ENCODE results near the gene L3MBTL4. TPM values are rescaled to one million over a fixed set of nuclear protein-coding genes. Genes with fewer than 3 reads are reported as not detected.

Gene L3MBTL4
- total RNA-seq, 1 experiment from 2014 or later: not detected

DNA sequence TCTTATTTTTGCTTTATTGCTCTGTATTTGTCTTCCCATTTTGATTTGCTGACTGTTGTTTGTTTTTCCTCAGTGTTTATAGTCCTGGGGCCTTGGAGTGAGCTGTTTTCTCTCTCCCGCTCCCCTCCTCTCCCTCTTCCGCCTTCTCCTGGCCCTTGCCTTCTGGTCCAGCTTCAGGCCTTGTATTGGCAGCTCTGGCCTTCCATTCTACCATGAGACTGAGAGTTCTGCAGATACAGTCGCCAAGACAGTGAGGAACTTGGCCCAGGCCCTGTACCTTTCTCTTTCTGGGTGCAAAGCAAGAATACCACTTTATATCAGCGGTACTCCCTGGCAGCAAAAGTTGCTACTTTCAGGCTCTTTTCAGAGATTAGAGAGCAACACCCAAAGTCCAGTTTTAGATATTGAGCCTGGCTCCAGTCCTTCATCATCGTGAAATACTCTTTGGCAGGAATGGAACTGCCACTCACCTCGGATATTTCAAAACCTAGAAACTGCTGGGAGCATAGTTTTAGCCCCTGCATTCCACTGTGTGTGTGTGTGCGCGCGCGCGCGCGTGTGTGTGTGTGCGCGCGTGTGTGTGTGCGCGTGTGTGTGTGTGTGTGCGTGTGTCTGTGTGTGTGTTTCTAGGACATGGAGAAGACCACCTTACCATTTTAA is 17.1 kb upstream of the L3MBTL4 start:
- intact Hi-C loops (cut with micrococcal nuclease; ENCODE audit: unreplicated experiment): no loop called here
- no peak overlapping the region for H3K27ac ChIP-seq (ENCODE audit: low read depth, low read length, poor library complexity, severe bottlenecking)
- TF ChIP-seq, protein P1, sequence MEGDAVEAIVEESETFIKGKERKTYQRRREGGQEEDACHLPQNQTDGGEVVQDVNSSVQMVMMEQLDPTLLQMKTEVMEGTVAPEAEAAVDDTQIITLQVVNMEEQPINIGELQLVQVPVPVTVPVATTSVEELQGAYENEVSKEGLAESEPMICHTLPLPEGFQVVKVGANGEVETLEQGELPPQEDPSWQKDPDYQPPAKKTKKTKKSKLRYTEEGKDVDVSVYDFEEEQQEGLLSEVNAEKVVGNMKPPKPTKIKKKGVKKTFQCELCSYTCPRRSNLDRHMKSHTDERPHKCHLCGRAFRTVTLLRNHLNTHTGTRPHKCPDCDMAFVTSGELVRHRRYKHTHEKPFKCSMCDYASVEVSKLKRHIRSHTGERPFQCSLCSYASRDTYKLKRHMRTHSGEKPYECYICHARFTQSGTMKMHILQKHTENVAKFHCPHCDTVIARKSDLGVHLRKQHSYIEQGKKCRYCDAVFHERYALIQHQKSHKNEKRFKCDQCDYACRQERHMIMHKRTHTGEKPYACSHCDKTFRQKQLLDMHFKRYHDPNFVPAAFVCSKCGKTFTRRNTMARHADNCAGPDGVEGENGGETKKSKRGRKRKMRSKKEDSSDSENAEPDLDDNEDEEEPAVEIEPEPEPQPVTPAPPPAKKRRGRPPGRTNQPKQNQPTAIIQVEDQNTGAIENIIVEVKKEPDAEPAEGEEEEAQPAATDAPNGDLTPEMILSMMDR (conservative IDR thresholded peaks at IDR 0.05; ENCODE audit: low read depth, low read length): no peak
- TF ChIP-seq EZH2 (IDR thresholded peaks at IDR 0.05; ENCODE audit: borderline replicate concordance, low read depth, low read length, poor library complexity, severe bottlenecking): no peak
- peaks cover 54% of the 10 kb centered on the region for H3K9me3 ChIP-seq (ENCODE audit: low read depth, low read length, poor library complexity, severe bottlenecking)
- ChIA-PET POLR2A (ENCODE audit: low non-redundant PET) (no interaction called here), CTCF (no interaction called here)
- H3K4me3 ChIP-seq (ENCODE audit: low read depth, low read length, poor library complexity, severe bottlenecking): no peak overlapping the region
- H3K36me3 ChIP-seq (ENCODE audit: insufficient read depth, low read length, poor library complexity, severe bottlenecking): no peaks in the 10 kb centered on the region
- no peaks in the 10 kb centered on the region for H3K27me3 ChIP-seq (replicated peaks; ENCODE audit: insufficient read depth, low read depth, low read length, poor library complexity)
- BruUV-seq (replicated peaks): no TSS peak
- no peak for DNase-seq (ENCODE audit: low spot score)
- H3K4me1 ChIP-seq (ENCODE audit: insufficient read depth, low read length, poor library complexity, severe bottlenecking): no peaks in the 10 kb centered on the region

DNA sequence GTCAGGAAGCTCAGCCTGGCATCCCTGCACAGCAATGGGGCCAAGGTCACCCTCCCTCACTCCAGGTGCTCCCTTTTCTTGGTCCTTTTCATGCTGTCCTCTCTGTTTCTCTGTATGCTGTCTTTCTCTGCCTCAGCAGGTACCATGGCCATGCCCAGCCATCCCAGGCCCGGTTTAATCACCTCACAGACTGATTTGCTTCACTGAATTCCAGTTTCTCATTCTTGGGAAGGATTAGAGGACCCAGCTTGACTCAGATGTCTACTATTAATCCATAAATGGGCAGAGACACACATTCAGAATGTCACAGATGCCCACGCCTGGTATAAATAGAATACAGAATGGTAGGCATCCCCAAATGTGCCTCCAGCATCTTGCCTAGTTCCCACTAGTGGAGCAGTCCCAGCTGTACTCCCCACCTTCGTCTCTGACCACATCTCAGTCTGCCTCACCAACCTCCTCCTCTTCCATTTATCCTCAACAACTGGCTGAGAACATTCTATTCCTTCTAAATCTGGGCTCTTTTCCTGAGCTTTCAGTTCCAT is 14.2 kb upstream of the L3MBTL4 start:
- ChIA-PET POLR2A (ENCODE audit: low non-redundant PET) (no interaction called here), CTCF (no interaction called here)
- intact Hi-C loops (cut with micrococcal nuclease; ENCODE audit: unreplicated experiment): no loop called here
- Histone ChIP-seq H3K4me3 (ENCODE audit: low read depth, low read length, poor library complexity, severe bottlenecking) (no peak overlapping the region), H3K27me3 (replicated peaks; ENCODE audit: insufficient read depth, low read depth, low read length, poor library complexity) (no peaks in the 10 kb centered on the region), H3K36me3 (ENCODE audit: insufficient read depth, low read length, poor library complexity, severe bottlenecking) (no peaks in the 10 kb centered on the region), H3K27ac (ENCODE audit: low read depth, low read length, poor library complexity, severe bottlenecking) (no peak overlapping the region), H3K9me3 (ENCODE audit: low read depth, low read length, poor library complexity, severe bottlenecking) (peaks cover 52% of the 10 kb centered on the region), H3K4me1 (ENCODE audit: insufficient read depth, low read length, poor library complexity, severe bottlenecking) (no peaks in the 10 kb centered on the region)
- TF ChIP-seq EZH2 (IDR thresholded peaks at IDR 0.05; ENCODE audit: borderline replicate concordance, low read depth, low read length, poor library complexity, severe bottlenecking): no peak
- TF ChIP-seq, protein P1 (conservative IDR thresholded peaks at IDR 0.05; ENCODE audit: low read depth, low read length): no peak
- BruUV-seq (replicated peaks): no TSS peak
- no peak for DNase-seq (ENCODE audit: low spot score)

DNA sequence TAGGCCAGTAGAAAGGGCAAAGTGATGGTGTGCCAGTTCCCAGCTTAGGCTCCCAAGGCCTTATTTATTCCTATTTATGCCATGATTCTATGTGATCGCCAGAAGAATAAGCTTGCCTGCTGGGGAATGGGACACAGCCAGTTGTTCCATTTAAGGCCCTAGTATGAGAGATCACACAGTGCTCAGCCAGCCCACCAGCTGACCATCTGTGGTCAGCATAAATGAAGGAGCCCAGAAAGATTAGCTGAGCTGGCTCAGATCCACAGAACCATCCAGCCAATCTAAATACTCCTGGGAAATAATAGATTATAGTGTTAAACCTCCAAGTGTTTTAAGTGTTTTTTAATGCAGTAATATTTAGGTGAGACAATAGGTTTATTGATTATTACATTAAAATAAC is 12.6 kb upstream of the L3MBTL4 start:
- no TSS peak for BruUV-seq (replicated peaks)
- DNase-seq (ENCODE audit: low spot score): no peak
- Histone ChIP-seq H3K27me3 (replicated peaks; ENCODE audit: insufficient read depth, low read depth, low read length, poor library complexity) (no peaks in the 10 kb centered on the region), H3K4me3 (ENCODE audit: low read depth, low read length, poor library complexity, severe bottlenecking) (no peak overlapping the region), H3K9me3 (ENCODE audit: low read depth, low read length, poor library complexity, severe bottlenecking) (peaks cover 52% of the 10 kb centered on the region), H3K27ac (ENCODE audit: low read depth, low read length, poor library complexity, severe bottlenecking) (no peak overlapping the region), H3K4me1 (ENCODE audit: insufficient read depth, low read length, poor library complexity, severe bottlenecking) (no peaks in the 10 kb centered on the region), H3K36me3 (ENCODE audit: insufficient read depth, low read length, poor library complexity, severe bottlenecking) (no peaks in the 10 kb centered on the region)
- intact Hi-C loops (cut with micrococcal nuclease; ENCODE audit: unreplicated experiment): no loop called here
- CTCF ChIA-PET: no interaction called here
- POLR2A ChIA-PET (ENCODE audit: low non-redundant PET): no interaction called here
- no peak for TF ChIP-seq EZH2 (IDR thresholded peaks at IDR 0.05; ENCODE audit: borderline replicate concordance, low read depth, low read length, poor library complexity, severe bottlenecking)
- TF ChIP-seq, protein P1 (conservative IDR thresholded peaks at IDR 0.05; ENCODE audit: low read depth, low read length): no peak
